Stimulated activated CD8-positive, alpha-beta memory T cell treated with anti-CD3 and anti-CD28 coated beads, Interleukin-12 subunit alpha, Interleukin-12 subunit beta, amount 100 ng/mL, for 4 hours (primary cell): ENCODE results near the gene HSFX2.
A peak's percentile ranks its signal among the peaks of the same experiment; 100 is the strongest.
"Not testable (repeated sequence)": the region's sequence is repeated elsewhere in the genome, so short reads cannot be mapped to it uniquely, and the experiment has no call there.

ENCODE experiments used
- DNase-seq: peaks from one replicate; pipeline ENCODE4 v3.0.0-alpha.2; 2020; ENCODE audit warnings: low read depth

Gene HSFX2, protein sequence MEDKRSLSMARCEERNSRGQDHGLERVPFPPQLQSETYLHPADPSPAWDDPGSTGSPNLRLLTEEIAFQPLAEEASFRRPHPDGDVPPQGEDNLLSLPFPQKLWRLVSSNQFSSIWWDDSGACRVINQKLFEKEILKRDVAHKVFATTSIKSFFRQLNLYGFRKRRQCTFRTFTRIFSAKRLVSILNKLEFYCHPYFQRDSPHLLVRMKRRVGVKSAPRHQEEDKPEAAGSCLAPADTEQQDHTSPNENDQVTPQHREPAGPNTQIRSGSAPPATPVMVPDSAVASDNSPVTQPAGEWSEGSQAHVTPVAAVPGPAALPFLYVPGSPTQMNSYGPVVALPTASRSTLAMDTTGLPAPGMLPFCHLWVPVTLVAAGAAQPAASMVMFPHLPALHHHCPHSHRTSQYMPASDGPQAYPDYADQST

DNA sequence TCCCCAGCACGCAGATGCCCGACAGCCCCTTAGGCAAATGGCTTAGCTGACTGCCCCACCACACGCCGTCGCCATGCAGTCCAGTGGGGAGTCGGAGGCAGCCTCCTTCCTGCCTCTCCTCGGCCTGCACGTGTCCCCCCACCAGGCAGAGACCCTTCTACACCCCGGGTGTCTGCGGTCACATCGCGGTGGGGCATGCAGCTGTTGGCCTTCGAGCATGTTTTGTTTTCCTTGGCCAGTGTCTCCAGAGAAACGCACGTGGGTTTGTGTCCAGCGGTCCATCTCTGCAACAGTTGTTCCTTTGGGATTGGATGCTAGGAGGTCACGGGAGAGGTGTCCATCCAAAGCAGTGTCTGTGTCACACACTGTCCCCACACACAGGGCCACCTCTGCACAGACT, at the start of gene HSFX2:
TSS of gene HSFX2 (minus strand) at position 101 of the 400 bp plus-strand sequence. CDS start 614 bp downstream, outside the sequence.
- DNase-seq = not testable (repeated sequence)

DNA sequence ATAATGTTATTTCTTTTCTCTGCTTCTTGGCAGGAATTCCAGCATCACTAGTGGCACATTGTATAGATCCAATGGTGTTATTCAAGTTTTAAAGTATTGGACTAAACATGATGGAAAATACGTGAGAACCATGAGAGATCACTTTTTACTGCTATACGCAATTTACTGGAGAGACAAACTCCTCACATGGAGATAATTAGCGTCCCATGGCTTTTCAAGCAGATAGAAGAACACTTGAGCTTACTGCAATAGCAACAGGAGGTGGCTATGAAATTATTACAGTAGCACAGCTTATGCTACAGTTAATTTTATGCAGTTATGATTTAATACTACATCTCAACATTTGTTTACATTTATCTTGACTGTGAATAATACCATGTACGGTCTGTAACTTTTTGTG, 48.4 kb upstream of the HSFX2 start:
- no peak for DNase-seq

DNA sequence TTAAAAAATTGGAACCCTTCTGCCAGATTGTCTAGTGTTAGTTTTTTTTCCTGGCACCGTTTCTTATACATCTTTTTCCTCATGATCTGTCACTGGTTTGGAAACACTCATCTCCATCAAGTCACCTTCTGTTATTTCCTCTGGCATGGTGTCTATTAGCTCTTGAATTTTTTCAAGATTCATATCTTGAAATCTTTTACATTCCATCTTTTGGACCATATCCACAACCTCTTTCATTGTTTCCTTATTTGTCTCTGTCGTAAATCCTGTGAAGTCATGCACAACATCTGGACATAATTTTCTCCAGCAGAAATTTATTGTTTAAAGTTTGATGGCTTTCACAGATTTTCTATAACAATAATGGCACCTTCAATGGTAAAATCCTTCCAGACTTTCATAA, 46.7 kb upstream of the HSFX2 start:
- DNase-seq = no peak

DNA sequence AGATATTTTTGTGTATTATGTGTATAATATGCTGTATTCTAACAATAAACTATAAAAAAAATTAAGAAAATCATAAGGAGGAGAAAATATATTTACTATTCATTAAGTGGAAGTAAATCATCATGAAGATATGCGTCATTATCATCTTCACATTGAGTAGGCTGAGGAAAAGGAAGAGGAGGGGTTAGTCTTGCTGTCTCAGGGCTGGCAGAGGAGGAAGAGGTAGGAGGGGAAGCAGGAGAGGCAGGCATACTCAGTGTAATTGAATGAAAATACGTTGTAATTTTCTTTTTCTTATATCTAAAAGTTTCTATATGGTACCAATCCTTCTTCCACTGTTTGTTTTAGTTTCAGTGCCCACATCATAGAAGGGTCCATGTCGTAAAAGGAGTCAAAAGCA, 46.3 kb upstream of the HSFX2 start:
- DNase-seq = no peak

DNA sequence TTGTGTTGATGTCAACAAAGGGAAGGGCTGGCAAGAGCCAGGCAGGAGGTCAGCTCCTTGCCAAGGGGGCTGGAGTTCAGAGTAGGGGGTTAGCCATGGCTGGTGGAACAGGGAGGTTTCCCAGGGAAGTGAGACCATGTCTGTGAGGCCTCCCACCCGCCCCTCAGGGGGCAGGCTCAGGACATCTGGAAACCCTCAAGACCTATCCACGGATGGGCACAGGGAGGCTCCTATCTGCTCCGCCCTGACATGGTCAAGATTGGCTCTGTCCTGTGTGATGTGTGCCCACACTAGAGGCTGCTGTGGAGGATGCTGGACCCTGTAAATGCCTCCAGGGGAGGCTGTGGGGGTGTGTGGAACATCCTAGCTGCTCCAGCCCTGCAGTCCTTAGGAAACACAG, 44.5 kb upstream of the HSFX2 start:
- DNase-seq = no peak

DNA sequence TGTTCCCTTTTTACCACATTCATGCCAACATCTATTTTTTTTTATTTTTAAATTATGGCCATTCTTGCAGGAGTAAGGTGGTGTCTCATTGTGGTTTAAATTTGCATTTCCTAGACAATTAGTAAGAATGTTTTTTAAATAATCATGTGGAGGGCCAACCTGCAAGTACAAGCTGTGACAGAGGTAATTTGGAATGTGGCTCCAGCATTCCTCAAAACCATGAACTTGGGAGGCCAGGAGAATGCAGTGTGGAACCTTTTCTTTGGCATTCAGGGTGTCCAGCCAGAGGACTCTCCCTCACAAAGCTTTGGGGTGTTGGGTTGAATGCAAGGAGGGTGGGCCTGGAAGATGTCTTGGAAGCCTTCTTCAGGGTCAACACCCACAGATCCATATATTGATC, 43.7 kb upstream of the HSFX2 start:
- no peak for DNase-seq

DNA sequence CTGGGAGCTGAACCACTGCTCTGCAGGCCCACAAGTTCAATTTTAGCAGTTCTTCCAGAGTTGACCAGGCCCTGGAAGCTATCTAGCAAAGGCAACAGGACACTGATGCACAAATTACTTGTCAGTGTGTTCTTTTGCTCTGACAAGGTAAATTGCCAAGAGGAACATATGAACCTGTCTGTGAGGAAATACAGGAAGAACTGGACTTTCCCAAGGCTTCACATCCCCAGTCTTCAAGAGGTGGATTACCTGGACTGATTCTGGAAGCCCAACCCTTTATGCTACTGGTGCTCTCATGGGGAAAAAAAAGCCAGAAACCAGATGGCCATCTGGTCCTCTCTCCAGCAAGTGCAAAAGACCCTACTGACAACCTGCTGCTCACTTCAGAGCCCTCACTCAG, 38.4 kb upstream of the HSFX2 start:
- DNase-seq = no peak

DNA sequence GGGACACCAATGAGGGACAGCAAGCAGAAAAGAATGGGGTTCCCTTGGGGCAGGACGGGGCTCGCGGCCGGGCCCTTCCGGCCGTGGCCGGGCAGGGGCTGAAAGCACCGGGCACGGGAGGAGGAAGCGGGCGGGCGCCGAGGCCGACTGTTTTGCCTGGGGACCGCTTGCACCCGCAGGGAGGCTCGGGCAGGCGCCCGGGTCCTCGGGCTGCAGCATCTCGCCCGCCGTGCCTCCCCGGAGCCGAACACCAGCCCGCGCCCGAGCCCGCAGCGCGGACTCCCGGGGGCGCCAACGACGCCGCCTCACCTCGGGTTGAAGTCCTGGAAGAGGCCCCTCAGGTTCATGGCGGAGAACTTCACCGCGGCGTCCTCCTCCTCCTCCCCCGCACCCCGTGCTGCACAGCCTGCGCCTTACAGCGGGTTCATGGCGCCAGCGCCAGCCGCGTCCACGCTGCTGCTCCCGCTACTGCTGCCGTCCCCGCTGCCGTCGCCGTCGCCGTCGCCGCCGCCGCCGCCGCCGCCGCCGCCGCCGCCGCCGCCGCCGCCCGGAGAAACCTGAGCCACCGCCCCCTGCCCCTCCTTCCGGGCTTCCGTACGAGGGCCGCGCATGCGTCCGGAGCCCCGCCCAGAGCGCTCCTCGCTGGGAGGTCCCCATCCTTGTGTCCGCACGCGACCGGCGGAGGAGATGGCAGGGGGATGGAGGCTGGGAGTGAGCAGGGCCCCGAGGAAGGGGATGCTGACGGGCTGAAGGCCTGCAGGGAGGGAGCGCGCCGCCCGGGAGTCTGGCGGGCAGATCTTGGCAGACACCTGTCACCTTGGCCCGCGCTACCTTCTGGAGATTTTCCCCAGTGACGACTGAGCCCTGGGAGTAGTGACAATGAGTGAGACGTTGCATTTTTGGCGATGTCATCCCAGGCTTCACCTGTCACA, 36.4 kb upstream of the HSFX2 start, which contains the start of gene TMEM185A:
TSS of gene TMEM185A (minus strand) at position 559 of the 932 bp plus-strand sequence. CDS start at position 347, 212 bp downstream.
- DNase-seq = peak; percentile 52

DNA sequence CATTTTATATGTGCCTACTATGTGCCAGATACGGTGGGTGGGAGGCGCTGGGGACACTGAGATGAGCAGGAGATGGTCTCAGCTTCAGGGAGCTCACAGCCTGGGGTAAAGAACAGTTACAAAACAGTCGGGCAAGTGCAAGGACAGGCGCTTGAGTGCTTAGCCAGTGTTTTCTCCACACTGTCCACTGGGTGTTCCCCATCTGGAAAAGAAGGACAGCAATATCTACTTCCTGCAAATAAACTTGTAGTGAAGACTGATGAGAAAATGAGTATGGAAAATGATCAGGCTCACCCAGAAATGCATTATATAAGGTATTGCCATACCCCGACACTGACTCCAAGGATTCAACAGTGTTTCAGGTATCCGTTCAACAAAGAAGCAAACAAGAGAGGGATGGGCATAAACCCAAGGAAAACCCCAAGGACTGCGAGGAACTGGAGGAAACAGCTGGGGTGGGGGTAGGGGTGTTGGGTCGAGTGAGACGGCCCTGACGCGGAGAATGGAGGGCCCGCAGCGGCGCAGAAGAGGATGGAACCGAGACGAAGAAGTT, 35.6 kb upstream of the HSFX2 start:
- DNase-seq = no peak

DNA sequence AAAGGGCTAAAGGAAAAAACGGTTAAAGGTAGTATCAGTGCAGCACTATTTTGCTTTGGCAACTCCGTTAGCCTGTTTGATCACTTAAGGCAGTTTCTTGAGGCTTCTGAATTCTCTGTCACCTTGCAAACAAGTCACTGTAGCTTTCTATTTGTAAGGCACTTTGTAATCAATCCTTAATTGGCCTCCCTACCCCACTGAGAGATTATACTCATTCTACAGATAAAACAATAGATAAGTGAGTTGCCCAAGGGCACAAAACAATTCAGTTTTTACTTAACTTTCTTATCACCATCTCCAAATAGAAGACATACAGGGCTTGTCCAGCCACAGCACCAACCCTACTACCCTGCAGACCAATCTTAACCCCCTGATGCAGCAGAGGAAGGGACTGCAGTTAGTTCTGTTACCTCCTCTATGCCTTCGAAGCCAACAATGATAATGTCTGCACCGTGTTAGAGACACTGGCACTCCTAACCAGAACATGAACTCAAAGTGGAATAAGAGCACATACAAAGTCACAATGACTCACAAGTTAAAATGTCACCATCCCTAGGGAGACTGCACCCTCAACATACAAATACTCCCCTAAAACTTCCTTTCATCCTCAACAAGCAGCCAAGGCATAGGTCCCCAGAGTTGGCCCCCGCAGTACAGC, 34.7 kb upstream of the HSFX2 start:
- no peak for DNase-seq

DNA sequence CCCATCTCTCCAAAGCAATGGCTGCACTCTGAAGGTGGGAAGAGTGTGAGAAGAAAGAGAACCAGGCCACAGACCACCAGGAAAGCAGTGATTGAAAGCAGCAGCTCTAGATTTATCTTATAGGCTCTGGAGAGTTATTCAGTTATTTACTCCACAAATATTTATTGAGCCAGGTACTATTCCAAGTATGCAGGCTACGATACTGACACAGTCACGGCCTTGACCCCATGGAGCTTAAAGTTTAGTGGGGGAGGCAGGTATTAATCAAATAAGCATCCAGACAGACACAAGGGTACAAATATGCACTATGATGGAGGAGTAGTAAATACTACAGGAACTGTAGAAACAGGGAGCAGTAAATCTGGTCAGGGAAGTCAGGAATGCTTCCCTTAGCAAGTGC, 33.7 kb upstream of the HSFX2 start:
- no peak for DNase-seq

DNA sequence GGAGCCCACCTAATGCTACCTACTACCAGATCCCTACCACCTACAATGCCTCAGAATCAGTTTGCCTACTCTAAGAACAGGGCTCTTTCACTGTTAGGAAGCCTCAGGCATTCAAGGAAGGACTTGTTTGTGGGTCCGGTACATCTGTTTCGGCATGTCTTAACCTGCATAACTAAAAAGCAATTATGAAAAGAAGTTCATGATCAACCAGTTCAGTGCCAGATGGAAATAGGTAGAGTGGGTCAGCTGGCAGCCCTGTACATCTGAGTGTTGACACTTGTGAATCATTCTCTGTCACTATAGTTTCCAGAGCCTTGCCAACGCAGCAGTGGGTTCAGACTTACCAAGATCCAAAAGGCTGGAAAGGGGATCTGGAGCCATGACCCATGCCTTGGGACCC, 33.2 kb upstream of the HSFX2 start:
- no peak for DNase-seq

DNA sequence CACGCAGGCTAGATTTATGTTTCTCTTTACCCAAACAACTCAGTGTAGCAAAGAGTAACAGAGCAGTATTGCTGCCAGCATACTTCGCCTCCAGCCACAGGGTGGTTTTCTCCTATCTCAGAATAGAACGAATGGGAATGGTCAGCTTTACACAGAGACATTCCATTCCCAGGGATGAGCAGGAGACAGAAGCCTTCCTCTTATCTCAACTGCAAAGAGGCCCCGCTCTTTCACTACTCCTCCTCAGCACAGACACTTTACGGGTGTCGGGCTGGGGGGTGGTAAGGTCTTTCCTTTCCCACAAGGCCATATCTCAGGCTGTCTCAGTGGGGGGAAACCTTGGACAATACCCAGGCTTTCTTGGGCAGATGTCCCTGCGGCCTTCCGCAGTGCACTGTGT, 31.7 kb upstream of the HSFX2 start:
- not testable (repeated sequence) for DNase-seq

DNA sequence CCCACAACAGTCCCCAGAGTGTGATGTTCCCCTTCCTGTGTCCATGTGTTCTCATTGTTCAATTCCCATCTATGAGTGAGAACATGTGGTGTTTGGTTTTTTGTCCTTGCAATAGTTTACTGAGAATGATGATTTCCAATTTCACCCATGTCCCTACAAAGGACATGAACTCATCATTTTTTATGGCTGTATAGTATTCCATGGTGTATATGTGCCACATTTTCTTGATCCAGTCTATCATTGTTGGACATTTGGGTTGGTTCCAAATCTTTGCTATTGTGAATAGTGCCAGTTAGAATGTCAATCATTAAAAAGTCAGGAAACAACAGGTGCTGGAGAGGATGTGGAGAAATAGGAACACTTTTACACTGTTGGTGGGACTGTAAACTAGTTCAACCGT, 24.5 kb upstream of the HSFX2 start:
- DNase-seq = not testable (repeated sequence)

DNA sequence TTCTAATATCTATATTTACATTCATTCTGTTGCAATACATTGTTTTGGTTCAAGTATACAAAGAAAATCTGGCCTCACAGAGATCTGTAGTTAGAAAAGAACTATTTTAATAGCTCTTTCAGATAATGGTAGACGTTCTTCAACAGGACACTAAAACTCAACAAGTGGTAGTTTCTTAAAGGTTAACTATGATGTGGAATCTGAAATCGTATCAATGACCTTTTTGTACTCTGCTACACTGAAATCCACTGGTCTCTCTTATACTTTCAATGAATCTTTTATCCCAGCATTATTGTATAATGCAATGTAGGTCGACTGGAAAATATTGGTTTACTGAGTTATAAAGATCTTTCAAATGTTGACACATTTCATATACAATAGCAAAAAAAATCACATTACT, 23.8 kb upstream of the HSFX2 start:
- no peak for DNase-seq

DNA sequence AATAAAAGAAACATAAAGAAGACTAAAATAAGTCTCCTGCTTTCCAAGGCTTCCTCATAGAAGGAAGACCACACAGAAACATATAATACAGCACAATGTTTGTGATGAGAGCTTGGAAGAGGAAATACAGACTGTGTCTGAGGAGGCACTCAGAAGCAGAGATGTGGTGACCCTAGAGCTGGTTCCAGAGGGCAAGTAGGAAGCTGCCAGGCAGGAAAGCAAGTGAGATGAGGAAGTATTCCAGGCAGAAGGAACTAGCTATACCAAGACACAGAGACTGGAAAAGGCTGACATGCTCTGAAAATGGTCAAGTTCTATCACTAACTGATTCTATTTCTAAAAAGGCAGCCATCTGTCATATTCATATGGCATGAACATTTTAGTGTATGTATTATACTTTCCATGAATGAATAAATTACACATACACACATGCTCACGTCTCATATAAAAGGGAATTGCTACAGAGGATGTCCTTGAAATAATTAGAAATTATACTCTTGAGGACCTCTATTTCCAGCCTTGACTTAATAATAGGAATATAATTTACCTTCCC, 16.6 kb upstream of the HSFX2 start:
- no peak for DNase-seq

DNA sequence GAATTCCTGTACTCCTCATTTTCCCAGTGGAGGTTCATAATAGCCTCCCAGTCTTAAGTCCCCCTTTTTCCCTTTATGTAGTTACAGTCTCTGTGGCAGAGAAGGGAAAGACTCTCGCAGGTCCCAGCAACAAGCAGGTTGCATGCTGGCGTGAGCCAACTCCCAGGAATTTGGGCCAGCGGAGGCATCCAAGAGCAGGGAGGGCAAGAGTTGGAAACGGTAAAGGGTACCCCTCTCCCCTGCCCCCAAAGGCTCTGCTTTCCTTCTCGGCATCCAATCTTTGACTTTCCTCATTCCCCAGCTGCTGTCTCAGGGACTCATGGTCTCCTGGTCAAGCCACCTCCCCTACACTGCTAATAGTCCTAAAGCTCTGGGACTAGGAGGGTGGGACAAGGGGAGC, 15.4 kb upstream of the HSFX2 start:
- DNase-seq = no peak

DNA sequence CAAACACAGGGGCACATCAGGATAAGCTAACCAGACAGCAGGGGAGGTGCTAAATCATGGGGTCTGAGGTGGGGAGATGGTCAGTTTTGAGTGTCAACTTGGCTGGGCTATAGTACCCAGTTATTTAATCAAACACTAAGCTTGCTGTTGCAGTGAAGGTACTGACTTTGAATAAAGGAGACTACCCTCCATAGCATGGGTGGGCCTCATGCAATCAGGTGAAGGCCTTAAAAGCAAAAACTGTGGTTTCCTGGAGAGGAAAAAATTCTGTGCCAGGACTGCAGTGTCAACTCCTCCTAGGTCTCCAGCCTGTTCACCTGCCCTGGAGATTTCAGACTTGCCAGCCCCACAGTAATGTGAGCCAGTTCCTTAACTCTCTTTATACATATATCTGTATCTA, 12.6 kb upstream of the HSFX2 start:
- DNase-seq = no peak

DNA sequence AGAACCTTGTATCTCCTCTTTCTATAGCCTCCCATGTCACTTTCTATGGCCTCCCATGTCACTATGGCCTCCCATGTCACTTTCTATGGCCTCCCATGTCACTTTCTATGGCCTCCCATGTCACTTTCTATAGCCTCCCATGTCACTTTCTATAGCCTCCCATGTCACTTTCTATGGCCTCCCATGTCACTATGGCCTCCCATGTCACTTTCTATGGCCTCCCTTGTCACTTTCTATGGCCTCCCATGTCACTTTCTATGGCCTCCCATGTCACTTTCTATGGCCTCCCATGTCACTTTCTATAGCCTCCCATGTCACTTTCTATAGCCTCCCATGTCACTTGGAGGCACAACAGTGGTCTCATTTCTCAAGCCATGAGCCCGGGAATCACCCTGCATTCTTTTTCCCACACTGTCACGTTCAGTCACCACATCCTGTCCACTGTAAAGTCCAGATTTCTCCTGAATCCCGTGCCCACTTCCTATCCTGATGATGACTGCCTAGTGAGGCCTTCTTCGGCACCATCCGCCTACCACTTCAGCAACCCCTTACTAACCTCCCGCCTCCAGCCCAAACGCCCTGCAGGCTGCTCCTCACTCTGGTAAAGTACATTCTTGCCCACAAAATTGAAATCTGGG, 10.3 kb upstream of the HSFX2 start:
- not testable (repeated sequence) for DNase-seq

DNA sequence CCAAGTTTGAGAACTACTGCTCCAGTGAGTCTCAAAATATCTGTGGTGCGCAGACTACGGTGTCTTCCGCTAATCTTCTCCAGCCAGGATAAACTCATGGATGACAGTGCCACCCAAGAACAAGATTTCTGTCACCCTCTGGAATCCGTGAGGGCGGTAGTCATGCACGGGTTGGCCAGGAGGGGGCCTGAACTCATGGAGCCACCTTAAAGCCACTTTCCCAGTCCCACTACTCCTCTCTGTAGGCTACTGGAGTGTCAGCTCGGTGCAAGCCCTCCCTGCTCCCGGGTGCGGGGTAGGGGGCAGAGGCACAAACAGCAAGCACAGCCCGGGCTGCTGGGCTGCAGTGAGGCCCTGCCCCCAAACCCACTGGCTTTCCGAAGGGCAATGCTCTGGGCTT, 3.5 kb upstream of the HSFX2 start:
- DNase-seq = not testable (repeated sequence)

DNA sequence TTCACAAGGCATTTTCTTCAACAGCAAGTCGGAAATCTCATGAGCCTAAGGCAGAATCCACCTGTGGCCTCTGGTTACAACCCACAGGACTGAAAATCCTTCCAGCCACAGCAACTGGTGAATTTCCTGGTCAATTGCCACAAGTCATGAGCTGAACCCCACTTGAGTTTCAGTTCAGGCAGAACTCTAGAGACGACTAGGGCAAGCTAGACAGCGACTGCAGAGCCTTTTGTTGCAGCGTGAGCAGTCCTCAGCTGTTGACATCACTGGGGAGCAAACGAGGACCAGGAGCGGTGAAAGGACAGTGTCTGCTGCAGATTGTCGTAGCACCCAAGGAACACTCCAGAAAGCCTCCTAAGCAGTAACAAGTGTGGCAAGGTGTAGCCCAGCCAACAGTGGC, 829 bp upstream of the HSFX2 start:
- DNase-seq = not testable (repeated sequence)
